Fibroblast of lung (primary cell): Measurements from ENCODE around the gene STOX2. TPM values are rescaled to one million over a fixed set of nuclear protein-coding genes. Genes with fewer than 3 reads are reported as not detected.

Experiments used
- DNase-seq, 2 donors: peaks; one replicate each; pipeline versions ENCODE4 v3.0.0 to v3.0.0-alpha.2; 2010; ENCODE audit warnings: low read depth in 2 of 2
- H2AFZ ChIP-seq: 2 replicates; pipeline ENCODE4 v1.5.1; 2012; ENCODE audit warnings: low read length, control low read depth, inconsistent platforms
- H3K27ac ChIP-seq: 2 replicates; pipeline ENCODE4 v1.5.1; 2011; ENCODE audit warnings: low read length, control low read depth; ENCODE audit not compliant: insufficient read depth
- H3K27me3 ChIP-seq: 2 replicates; pipeline ENCODE4 v1.5.1; 2011; ENCODE audit warnings: mild to moderate bottlenecking, low read length; ENCODE audit not compliant: control insufficient read depth, insufficient read depth
- H3K36me3 ChIP-seq: 2 replicates; pipeline ENCODE4 v1.5.1; 2011; ENCODE audit warnings: low read length; ENCODE audit not compliant: control insufficient read depth, insufficient read depth
- H3K4me1 ChIP-seq: 2 replicates; pipeline ENCODE4 v1.5.1; 2011; ENCODE audit warnings: low read length; ENCODE audit not compliant: control insufficient read depth, insufficient read depth; ENCODE audit errors: extremely low read depth
- H3K4me2 ChIP-seq: 2 replicates; pipeline ENCODE4 v1.5.1; 2011; ENCODE audit warnings: low read length, control low read depth; ENCODE audit not compliant: insufficient read depth; ENCODE audit errors: extremely low read depth
- H3K4me3 ChIP-seq, 4 experiments: fragments of 200-600 bp in 1 of 4; sonication (generic) in 1 of 4; replicated peaks in 1 of 4; 2 replicates each; pipeline ENCODE4 v1.5.1; 2011 to 2016; ENCODE audit warnings: low read length in 4 of 4, low read depth in 3 of 4, mild to moderate bottlenecking in 3 of 4, control low read depth in 2 of 4, inconsistent platforms in 1 of 4, mixed read lengths in 1 of 4; ENCODE audit not compliant: insufficient read depth in 1 of 4; ENCODE audit errors: control extremely low read depth in 1 of 4
- H3K79me2 ChIP-seq: 2 replicates; pipeline ENCODE4 v1.5.1; 2012; ENCODE audit warnings: mild to moderate bottlenecking, low read length, inconsistent platforms; ENCODE audit not compliant: control insufficient read depth, insufficient read depth
- H3K9ac ChIP-seq: 2 replicates; pipeline ENCODE4 v1.5.1; 2011; ENCODE audit warnings: mild to moderate bottlenecking, low read length, control low read depth; ENCODE audit not compliant: insufficient read depth
- H3K9me3 ChIP-seq: 2 replicates; pipeline ENCODE4 v1.5.1; 2012; ENCODE audit warnings: low read depth, low read length; ENCODE audit not compliant: control insufficient read depth, insufficient read depth
- H4K20me1 ChIP-seq: 2 replicates; pipeline ENCODE4 v1.5.1; 2011; ENCODE audit warnings: low read length; ENCODE audit not compliant: control insufficient read depth, insufficient read depth; ENCODE audit errors: extremely low read depth
- CTCF ChIP-seq, 2 donors: IDR thresholded peaks in 1 of 2; conservative IDR thresholded peaks in 1 of 2; 1 replicate in 1 of 2; 2 replicates in 1 of 2; pipeline ENCODE4 v1.5.1; 2011 to 2012; ENCODE audit warnings: low read length in 2 of 2, control low read depth in 1 of 2, inconsistent platforms in 1 of 2, low read depth in 1 of 2, mild to moderate bottlenecking in 1 of 2
- EZH2 ChIP-seq: IDR thresholded peaks from 2 replicates; pipeline ENCODE4 v1.5.1; 2012; ENCODE audit warnings: low read length, control low read depth, mild to moderate bottlenecking; ENCODE audit errors: missing control alignments
- polyA plus RNA-seq, 2 donors: library from polyadenylated mRNA; depleted of rRNA in 1 of 2; stranded (reverse) in 1 of 2; unstranded in 1 of 2; fragments of >200 nt; gene quantifications; 2 replicates each; pipeline ENCODE4 v1.2.1, GENCODE V29; 2011 to 2012; ENCODE audit warnings: missing spikeins in 1 of 2
- total RNA-seq: library from RNA; depleted of rRNA; stranded (reverse); fragments of >200 nt; gene quantifications from 2 replicates; pipeline ENCODE4 v1.2.1, GENCODE V29; 2014

Gene STOX2
- total and polyA plus RNA-seq, 2 donors (not counting 1 experiment from before 2014, with no cell fraction given) = 0.66 to 3.3 TPM

GRCh38 chr4:184059099-184059498 lies 154.0 kb downstream of the STOX2 start:
- TF ChIP-seq CTCF (conservative IDR thresholded peaks at IDR 0.05 in 1 of 2, IDR thresholded peaks at IDR 0.05 in 1 of 2; ENCODE audit: low read depth in 1 of 2, low read length in 2 of 2) (no peak), EZH2 (no peak)
- Histone ChIP-seq H3K27ac (no peak overlapping the region), H3K36me3 (no peaks in the 10 kb centered on the region), H3K27me3 (no peaks in the 10 kb centered on the region), H3K79me2 (no peaks in the 10 kb centered on the region), H3K4me1 (no peaks in the 10 kb centered on the region), H3K9ac (no peak overlapping the region), H2AFZ (no peak overlapping the region), H3K4me3 (no peak overlapping the region), H3K4me2 (no peak overlapping the region), H3K9me3 (no peaks in the 10 kb centered on the region), H4K20me1 (no peaks in the 10 kb centered on the region)
- no peak for DNase-seq

GRCh38 chr4:184061582-184061981 lies 156.5 kb downstream of the STOX2 start:
- H3K4me1 ChIP-seq = no peaks in the 10 kb centered on the region
- no peak for DNase-seq
- H3K79me2 ChIP-seq = no peaks in the 10 kb centered on the region
- H3K4me3 ChIP-seq = no peak overlapping the region
- H2AFZ ChIP-seq = no peak overlapping the region
- no peak overlapping the region for H3K27ac ChIP-seq
- H3K9me3 ChIP-seq = no peaks in the 10 kb centered on the region
- no peak for TF ChIP-seq EZH2
- no peak for TF ChIP-seq CTCF (conservative IDR thresholded peaks at IDR 0.05 in 1 of 2, IDR thresholded peaks at IDR 0.05 in 1 of 2; ENCODE audit: low read depth in 1 of 2, low read length in 2 of 2)
- no peak overlapping the region for H3K4me2 ChIP-seq
- H3K27me3 ChIP-seq = no peaks in the 10 kb centered on the region
- H3K9ac ChIP-seq = no peak overlapping the region
- H4K20me1 ChIP-seq = no peaks in the 10 kb centered on the region
- no peaks in the 10 kb centered on the region for H3K36me3 ChIP-seq

GRCh38 chr4:184062769-184063168 lies 157.7 kb downstream of the STOX2 start:
- H3K79me2 ChIP-seq = no peaks in the 10 kb centered on the region
- no peak for DNase-seq
- H3K4me3 ChIP-seq = no peak overlapping the region
- no peaks in the 10 kb centered on the region for H3K9me3 ChIP-seq
- H3K4me2 ChIP-seq = no peak overlapping the region
- no peaks in the 10 kb centered on the region for H3K27me3 ChIP-seq
- no peak overlapping the region for H3K27ac ChIP-seq
- no peak for TF ChIP-seq EZH2
- TF ChIP-seq CTCF (conservative IDR thresholded peaks at IDR 0.05 in 1 of 2, IDR thresholded peaks at IDR 0.05 in 1 of 2; ENCODE audit: low read depth in 1 of 2, low read length in 2 of 2) = no peak
- H3K4me1 ChIP-seq = no peaks in the 10 kb centered on the region
- H3K36me3 ChIP-seq = no peaks in the 10 kb centered on the region
- no peak overlapping the region for H2AFZ ChIP-seq
- no peak overlapping the region for H3K9ac ChIP-seq
- no peaks in the 10 kb centered on the region for H4K20me1 ChIP-seq
